Activated CD8-positive, alpha-beta memory T cell treated with anti-CD3 and anti-CD28 coated beads for 4 hours (primary cell): ENCODE data around the gene CACNA1E.

ENCODE experiments used
- DNase-seq, 2 donors: peaks; one replicate each; pipeline ENCODE4 v3.0.0-alpha.2; 2020; ENCODE audit warnings: low read depth in 2 of 2

Gene CACNA1E

DNA sequence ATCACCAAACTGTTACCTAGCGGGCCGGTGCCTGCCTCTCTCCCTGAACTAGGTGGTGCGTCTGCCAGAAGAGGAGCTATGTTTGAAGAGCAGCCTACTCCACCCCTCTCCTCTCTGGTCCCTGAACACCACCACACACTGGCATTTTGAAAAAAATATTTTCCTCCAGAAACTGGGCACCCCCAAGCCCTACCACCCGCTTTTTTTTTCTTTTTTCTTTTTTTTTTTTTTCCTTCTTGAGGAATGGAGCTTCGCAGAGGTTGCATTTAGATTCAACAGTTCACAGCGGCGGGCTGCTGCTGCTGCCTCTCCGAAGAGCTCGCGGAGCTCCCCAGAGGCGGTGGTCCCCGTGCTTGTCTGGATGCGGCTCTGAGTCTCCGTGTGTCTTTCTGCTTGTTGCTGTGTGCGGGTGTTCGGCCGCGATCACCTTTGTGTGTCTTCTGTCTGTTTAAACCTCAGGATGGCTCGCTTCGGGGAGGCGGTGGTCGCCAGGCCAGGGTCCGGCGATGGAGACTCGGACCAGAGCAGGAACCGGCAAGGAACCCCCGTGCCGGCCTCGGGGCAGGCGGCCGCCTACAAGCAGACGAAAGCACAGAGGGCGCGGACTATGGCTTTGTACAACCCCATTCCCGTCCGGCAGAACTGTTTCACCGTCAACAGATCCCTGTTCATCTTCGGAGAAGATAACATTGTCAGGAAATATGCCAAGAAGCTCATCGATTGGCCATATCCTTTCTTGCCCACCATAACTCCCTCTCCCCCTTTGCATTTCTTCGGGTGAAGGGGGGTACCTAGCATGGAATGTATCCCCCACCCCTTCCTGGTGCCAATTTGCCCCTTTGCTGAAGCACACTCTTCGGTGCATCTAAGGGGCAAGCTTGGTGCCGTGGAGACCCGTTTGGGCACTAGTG, at the start of gene CACNA1E:
Gene CACNA1E (plus strand): TSS at position 233 of the 911 bp plus-strand sequence. CDS start 228 bp downstream, at position 461.
- no peak for DNase-seq

DNA sequence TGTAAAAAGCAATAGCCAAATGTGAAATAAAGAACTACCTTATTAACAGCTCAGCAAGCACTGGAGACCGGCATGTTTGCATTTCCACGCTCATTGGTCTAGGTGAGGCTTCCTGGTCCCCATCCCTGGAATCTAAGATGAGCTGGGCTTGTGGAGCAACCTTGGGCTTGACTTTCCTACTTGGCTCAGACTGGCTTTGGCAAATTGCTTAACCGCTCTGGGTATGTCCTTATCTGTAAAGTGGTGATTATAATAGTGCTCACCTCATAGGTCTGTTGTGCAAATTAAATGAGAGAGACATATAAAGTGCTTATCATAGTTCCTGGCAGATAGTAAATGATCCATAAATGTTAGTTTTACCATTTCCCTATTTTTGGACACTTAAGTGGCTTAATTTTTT, 49.4 kb upstream of the CACNA1E start:
- no peak for DNase-seq

DNA sequence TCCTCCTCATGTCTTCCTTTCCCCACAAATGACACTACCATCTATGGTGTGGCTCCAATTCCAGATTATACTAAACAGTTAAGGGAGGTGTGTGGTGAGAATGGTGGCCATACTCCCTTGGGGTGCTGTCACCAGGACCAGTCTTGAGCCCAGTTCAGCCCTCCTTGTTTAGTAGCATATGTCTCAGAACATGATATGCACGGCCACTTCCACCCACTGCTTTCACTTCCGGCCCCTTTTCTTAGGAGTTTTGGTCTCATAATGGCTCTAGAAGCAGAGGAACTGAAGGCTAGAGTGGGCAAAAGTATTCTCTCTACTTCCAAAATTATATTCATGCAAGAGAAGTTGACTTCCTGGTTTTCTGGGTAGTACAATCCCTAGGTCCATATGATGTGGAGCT, 45.3 kb upstream of the CACNA1E start:
- DNase-seq: no peak

DNA sequence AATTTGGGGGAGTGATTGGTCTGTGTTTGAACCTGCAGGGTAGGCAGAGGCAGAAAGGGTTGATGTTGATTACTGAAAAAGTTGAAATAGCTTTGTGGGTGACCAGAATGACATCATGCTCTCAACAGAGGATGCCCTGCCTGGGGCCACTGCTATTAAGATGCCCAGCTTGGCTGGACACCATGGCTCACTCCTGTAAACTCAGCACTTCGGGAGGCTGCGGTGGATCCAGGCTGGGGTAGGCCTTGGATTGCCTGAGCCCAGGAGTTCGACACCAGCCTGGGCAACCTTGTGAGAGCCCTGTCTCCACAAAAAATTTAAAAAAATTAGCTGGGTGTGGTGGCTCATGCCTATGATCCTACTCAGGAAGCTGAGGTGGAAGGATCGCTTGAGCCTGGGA, 42.8 kb upstream of the CACNA1E start:
- DNase-seq: no peak

DNA sequence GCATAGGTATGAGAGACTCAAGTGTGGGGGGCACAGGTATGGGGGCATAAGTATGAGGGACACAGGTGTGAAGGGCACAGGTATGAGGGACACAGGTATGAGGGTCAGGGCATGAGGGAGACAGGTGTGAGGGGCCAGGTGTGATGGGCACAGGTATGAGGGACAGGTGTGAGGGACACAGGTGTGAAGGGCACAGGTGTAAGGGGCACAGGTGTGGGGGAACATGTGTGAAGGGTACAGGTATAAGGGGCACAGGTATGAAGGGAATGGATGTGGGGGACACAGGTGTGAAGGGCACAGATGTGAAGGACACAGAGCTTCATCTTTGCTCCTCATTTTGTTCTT, 41.2 kb upstream of the CACNA1E start:
- no peak for DNase-seq

DNA sequence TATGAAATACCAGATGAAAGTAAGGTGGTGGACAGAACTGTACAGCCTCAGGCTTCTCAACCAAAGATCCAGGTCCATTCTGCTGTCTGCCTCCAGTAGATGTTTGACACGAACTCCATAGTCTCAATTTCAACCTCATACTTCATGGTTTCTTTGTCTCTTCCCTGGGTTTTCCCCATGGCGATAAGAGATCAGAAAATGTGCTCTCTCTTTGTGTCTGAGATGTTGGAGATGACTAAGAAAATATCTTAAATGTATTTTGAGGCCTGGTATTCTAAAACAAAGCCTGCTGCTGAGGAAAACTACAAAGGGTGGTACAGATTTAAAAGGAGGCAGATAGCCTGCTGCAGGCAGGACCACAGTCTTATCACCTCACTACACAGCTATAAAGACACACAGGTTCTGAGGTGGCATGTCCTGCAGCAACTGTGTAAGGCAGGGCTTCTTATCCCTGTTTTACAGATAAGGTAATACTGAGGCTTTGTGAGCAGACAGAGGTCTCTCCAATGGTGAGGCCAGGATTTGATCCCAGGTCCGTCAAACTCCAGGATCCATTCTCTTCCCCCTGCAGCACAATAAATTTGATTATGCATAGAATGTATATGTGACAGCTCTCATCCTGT, 40.0 kb upstream of the CACNA1E start:
- DNase-seq: no peak

DNA sequence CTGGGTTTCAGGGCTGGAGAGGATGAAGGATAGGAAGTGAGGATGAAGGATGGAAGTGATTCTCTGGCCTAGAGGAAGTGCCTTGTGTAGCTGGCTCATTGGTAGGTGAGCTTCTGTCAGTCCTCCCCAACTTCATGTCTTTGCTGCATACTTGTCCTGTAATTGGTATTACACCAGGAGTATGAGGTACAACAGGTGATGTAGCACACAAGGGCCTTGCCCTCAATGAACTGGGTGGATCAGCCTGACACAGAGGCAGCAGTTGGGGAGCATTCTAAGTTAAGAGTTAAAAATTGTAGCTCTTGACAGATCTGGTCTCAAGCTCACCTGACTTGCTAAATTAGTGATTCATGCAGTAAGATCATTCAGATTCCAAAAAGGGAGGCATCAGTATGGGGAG, 37.9 kb upstream of the CACNA1E start:
- no peak for DNase-seq

DNA sequence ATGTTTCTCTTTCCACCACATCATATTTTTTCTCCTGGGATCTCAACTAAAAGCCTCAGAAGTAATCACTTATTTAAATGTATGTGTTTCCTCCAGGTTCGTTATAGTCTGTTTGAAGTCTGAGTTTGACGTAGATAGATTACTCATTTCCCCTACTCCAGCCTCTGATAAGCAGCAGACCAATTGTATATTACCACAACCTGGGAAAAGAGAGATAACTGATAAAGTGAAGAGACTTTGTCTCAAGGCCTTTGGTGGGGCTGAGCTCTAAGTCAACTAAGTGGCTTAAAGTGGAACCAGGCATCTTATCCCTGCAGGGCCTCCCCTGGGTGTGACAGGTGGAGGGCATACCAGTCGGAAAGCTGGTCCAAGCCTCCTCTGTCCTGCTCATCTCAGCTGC, 34.9 kb upstream of the CACNA1E start:
- DNase-seq: no peak

DNA sequence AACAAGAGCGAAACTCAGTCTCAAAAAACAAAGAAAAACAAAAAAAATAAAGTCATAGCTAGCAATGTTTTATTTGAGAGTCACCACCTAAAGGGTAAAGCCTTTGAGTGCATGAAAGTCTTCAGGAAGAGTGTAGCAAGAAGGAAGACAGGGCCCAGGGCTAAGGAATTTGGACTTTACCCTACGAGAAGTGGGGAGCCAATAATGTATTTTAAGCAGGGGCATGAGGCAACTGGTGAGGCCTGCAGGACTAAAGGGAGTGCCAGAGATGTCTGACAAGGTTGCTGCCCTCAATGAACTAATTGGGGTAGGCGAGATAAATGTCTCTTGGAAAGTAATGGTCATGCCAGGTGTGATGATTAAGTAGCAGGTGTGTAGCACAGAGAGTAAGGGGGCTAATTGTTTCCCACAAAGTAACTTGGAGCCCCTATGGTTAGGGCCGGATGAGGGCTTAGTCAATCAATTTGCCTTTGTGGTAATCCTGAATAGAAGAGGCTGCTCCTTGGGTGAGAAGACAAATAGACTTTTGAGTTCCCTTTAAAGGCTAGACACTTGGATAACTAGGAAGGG, 31.6 kb upstream of the CACNA1E start:
- DNase-seq: no peak

DNA sequence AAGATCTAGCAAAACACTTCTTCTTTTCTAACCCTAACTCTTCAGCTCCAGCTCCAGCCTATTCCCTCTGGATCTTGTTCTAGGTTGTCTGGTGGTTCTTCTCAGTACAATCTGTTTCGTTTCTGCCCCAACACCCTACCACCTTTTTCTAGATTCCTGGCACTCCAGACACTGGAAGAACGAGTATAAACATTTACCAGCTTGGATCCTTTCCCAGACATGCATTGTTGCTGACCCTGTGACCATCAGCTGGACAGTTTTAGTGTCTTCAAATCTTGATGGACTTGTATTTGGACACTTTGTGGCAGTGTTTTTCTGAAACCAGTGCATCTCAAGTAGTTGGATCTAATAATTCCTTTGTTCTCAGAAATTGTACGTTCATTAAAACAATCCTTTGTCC, 30.6 kb upstream of the CACNA1E start:
- no peak for DNase-seq

DNA sequence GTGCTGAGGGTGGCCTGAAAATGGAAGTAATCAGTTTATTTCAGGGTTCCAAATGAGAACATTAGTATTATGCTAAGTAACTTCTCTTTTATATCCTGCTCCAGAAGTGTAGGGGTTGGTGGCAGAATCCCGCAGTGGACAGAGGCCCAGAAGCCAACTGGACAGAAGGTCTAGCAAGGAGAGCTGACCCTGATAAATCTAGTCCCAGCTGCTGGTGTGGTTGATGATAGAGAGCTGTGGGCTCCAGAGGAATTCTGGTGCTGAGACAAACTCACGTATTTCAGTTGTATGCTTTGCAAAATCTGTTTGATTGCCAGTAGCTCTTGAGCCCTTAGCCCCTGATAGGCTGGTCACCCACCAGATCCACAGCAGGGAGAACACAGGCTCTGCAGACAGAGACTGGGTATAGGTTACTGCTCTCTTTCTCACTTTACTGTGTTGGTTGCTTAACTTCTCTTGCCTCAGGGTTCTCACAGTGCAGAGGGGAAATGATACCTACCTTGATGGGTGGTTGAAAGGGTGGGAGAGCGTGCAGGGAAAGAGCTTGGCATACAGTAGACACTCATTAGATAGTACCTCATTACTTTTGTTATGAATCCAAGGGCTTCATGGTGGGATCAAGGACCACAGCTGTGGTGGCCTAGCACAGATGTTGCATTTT, 29.6 kb upstream of the CACNA1E start:
- DNase-seq: no peak

DNA sequence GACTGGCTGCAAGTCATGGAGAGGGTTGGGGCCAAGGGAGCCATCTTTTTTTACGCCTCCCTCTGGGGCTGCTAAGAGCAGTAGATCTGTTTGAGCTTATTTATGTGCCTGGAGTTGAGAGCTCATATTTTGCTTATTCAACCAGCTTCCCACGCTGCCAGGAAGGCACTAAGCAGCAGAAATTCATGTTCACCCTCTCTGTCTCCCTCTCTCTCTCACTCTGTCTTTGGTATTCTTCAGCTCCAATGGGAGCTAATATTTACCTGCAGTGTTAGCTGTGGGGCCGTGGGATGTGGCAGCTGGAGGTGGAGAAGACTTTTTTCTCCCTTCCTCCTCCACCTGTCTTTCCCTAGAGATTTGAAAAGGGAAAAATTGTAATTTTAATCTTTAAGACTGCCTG, 26.8 kb upstream of the CACNA1E start:
- no peak for DNase-seq

DNA sequence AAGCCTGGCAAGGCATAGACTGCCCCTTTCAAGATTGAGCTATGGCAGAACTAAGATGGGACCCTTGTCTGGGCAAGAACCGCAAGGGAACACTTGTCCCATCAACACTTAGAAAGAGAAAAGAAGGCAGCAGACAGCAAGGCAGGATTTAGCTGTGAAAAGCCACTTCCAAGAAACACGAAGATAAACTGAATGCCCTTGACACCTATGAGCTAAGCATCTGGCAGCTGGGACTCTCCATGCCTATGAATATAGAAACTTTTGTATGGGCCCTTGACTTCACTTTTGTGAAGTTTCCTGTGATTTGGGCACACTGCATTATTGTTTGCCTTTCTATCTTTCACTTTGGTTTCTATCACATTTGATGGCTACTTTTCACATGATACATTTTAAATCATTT, 24.9 kb upstream of the CACNA1E start:
- no peak for DNase-seq

DNA sequence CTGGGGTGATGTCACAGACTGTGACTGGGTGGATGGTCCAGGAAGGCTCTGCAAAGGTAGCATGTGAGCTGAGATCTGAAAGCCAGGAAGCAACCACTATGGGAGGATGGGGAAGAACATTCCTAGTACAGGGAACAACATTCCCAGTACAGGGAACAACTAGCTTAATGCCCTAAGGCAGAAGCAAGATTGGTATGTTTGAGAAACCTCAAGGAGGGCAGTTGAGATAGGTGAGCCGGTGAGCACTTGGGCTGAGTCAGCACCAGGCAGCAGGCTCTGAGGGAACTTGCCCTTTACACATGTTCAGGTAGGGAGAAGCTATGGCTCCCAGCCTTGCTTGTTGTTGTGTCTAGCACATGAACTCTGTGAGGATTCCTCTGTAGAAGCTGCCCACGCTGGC, 24.2 kb upstream of the CACNA1E start:
- no peak for DNase-seq

DNA sequence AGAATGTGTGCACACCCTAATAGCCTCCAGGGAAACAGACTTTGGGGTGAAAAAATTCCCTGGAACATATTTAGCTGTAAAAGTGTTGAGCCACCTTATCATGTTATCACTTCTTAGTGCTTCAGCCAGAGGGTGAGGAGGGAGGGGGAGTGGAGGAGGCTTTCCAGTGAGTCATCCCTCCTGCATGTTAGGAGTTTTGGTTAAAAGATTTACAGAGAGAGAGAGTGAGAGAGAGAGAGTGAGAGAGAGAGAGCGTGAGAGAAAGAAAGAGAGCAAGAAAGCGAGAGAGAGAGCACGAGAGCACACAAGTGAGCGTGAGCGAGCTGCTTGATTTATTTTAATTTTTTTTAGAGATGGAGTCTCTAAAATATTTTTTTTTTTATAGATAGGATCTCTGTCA, 13.5 kb upstream of the CACNA1E start:
- no peak for DNase-seq

DNA sequence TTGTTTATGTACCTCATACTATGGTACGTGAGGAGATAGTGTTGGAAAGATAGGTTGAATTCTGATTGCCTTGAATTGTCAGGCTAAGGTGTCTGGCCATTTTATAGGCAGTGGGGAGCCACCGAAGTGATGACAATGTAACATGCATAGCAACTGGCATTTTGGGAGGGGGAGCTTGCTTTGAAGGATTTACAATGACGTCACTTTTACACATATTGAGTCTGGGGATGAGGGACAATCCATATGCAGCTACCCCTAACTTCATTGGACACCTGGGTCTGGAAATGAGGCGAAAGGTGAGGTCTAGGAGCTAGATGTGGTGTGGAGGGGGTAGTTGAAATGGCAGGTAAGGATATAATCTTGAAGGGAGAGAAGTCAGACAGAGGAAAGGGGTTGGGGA, 7.7 kb upstream of the CACNA1E start:
- DNase-seq: no peak

DNA sequence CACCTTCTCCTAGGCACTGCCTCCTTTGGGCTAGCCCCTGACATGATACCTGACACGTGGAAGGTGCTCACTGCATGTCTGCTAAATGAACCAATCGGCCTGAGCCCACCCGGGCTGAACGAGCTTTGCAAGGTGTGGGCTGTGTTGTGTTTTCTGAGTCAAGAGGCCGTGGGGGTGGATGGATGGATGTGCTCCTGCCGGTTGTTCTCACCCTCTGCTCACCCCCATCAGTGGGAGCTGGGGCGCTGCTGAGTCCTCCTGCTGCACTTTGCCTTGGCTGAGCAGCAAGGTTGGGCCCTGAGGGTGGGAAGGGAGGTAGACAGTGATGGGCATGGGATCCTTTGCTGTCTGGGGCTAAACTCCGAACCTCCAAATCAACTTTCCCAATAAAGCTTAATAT, 6.7 kb upstream of the CACNA1E start:
- no peak for DNase-seq

DNA sequence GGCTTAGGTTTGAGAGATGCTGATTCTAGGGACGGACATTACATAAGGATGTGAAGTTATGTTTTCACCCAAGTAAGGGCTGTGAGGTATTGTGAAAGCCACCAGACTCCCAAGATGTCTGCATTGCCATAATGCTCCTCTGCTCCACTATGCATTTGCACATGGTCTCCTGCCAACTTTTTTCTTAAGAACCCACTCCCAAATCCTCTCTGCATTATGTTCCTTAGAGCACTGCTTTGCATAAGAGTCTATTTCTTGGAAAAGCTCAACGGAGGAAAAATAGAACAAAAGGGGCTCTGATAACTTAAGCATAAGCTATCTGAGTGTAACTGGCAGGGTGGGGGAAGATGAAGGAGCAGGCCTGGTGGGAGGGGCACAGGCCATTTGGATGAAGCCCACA, 5.0 kb upstream of the CACNA1E start:
- DNase-seq: no peak

DNA sequence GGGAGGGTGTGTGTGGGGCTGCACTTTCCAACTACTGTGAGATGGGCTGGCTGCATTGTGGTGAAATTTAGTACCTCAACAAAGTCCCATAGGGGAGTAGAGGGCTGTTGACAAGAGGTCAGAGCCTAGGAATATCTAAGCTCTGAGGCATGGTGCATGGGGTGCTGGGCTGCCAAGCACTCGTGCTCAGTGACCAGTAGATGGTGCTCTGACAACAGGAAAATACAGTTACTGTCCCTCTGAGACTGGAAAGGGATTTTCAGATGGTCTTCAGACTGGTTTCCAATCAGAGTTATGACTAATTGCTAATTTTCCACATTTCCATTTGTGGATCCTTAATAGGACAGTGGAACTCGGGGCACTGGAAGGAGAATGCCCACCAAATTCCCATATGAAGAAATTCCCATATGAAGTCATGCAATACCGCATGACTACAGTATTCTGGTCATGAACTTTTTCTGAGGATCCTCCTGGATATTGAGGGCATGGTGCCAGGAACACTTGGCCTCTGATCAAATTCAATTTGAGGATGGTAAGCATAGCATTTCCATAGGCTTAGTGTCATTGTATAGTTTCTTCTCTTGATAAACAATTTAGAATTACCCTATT, 4.1 kb upstream of the CACNA1E start:
- no peak for DNase-seq

DNA sequence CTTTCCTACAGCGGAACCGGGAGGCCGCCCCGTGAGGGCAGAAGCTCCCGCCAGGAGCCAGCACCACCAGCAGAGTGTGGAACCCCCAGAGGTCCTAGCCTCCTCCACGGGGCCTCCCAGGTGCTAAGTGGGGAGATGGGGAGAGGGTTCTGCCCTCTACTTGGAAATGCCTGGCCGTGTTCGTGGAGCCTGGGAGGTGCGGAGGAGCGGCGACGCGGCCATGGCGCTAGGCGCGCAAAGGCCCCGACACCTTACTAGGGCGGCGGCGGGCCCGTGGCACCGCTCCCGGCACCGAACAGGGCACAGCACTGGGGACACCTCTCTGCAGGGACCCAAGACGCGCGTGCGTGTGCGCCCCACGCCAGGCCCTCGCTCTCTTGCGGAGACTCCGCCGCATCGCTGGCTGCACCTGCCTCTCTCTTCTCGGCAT, 1.3 kb upstream of the CACNA1E start:
- DNase-seq: no peak

DNA sequence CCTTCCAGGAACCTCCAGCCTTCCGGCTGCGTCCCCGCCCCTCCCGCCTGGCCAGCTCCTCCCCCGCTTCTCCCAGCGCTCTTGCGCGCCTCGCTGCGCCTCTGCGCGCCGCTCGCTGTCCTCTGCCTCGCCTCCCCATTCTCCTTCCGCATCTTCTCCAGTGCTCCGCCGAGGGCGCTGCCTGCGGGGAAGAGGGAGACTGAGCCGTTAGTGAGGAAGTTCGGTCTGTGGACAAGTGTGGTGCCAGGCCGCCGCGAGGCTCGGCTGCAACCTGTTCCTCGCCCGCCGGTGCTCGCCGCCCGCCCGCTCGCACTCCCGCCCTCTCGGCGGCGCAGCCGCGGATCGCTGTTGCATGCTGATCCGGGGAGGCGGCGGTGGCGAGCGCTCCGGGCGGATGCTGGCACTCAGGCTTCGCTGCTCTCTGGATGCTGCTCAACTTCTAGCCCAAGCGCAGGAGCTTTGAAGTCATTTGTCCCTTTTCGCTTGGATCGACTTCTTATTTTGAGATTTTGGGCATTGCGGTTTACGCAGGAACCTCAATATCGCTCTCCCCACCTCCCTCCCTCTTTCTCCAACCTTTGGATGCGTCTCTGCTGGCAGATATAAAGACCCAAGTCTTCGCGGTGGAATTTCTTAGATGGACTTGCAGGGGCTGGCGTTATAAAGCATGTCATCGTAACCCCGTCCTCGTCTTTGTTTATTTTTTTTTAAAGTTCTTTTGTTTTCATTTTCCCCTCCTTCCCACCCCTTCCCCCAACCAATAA, 614 bp upstream of the CACNA1E start:
- no peak for DNase-seq
